Islet precursor cell (in vitro differentiated cells): Measurements from ENCODE around the gene TAS2R39.

Experiments
- DNase-seq: peaks from one replicate; pipeline ENCODE4 v3.0.0-alpha.2; 2018

Gene TAS2R39

GRCh38 chr7:143216686-143217085 is 33.5 kb downstream of the TAS2R39 start:
- no peak for DNase-seq

GRCh38 chr7:143217806-143218205 is 34.6 kb downstream of the TAS2R39 start:
- DNase-seq: no peak

GRCh38 chr7:143221286-143221685 is 38.1 kb downstream of the TAS2R39 start:
- DNase-seq: no peak

GRCh38 chr7:143221737-143222136 is 38.5 kb downstream of the TAS2R39 start, which contains the start of gene TAS2R40:
Gene TAS2R40 (plus strand): TSS chr7:143222037. CDS start chr7:143222079, 42 bp downstream.
- no peak for DNase-seq

GRCh38 chr7:143222782-143223181 is 39.6 kb downstream of the TAS2R39 start:
- DNase-seq: no peak

GRCh38 chr7:143223784-143224183 is 40.6 kb downstream of the TAS2R39 start:
- peak; percentile 58 for DNase-seq

GRCh38 chr7:143225047-143225446 is 41.8 kb downstream of the TAS2R39 start:
- DNase-seq: no peak

- DNase-seq: no peak
Observed at GRCh38 chr7:143227806-143228205, 44.6 kb downstream of the TAS2R39 start.

GRCh38 chr7:143229054-143229790 is 46.0 kb downstream of the TAS2R39 start:
- DNase-seq: peak; percentile 60

- DNase-seq: no peak
Observed at GRCh38 chr7:143230602-143231457, 47.6 kb downstream of the TAS2R39 start.
